GM12878 (cell line): ENCODE data around the gene SLF1. TPM values are rescaled to one million over a fixed set of nuclear protein-coding genes. Genes with fewer than 3 reads are reported as not detected.

ENCODE experiments used
- ATAC-seq: fragments of 200-7000 bp; cut with Tn5 transposase; 3 replicates; pipeline ENCODE4 v1.9.1; 2020; ENCODE audit warnings: mild to moderate bottlenecking, moderate library complexity
- BruUV-seq: library from RNA; stranded (reverse); fragments of 400-500 nt; replicated peaks from 2 replicates; lab custom pipeline; 2021; lab: Mats Ljungman, UMichigan
- CTCF ChIA-PET: fragments of 300-600 bp; sonication (Branson Sonifier 250); formaldehyde crosslinking; extraction: SDS; loops from one replicate; lab custom pipeline; 2021; ENCODE audit warnings: inconsistent platforms; lab: Yijun Ruan, JAX
- POLR2A ChIA-PET: fragments of 350-600 bp; formaldehyde crosslinking; extraction: SDS; loops from one replicate; lab custom pipeline; 2021; ENCODE audit warnings: inconsistent platforms; lab: Charles Lee
- RAD21 ChIA-PET: fragments of 300-600 bp; sonication (Branson Sonifier 250); formaldehyde crosslinking; loops from one replicate; lab custom pipeline; 2023; ENCODE audit warnings: antibody characterized with exemption; ENCODE audit not compliant: unreplicated experiment; lab: Charles Lee
- SMC1A ChIA-PET: fragments of 300-600 bp; sonication (Branson Sonifier 250); formaldehyde crosslinking; loops from one replicate; lab custom pipeline; 2023; ENCODE audit not compliant: unreplicated experiment, uncharacterized antibody; lab: Charles Lee
- DNase-seq: peaks from one replicate; pipeline ENCODE4 v3.0.0-alpha.2; 2011; ENCODE audit warnings: low read depth, low spot score
- FAIRE-seq: peaks from 3 replicates; lab custom pipeline; 2011; peaks lifted over from hg19 to GRCh38; lab: Jason Lieb, UNC
- H2AFZ ChIP-seq: 2 replicates; pipeline ENCODE4 v1.6.0; 2011; ENCODE audit warnings: low read depth, low read length, control low read depth; ENCODE audit not compliant: control insufficient read depth
- H3K27ac ChIP-seq: 2 replicates; pipeline ENCODE4 v1.5.1; 2011; ENCODE audit warnings: control low read depth; ENCODE audit not compliant: control insufficient read depth, insufficient read depth
- H3K27me3 ChIP-seq, 2 experiments: replicated peaks in 1 of 2; 2 replicates each; pipeline versions ENCODE4 v1.6.0 to v1.6.1; 2011; ENCODE audit warnings: low read length in 1 of 2; ENCODE audit not compliant: control insufficient read depth in 2 of 2, insufficient read depth in 2 of 2
- H3K36me3 ChIP-seq, 2 experiments: 2 replicates each; pipeline ENCODE4 v1.5.1; 2011; ENCODE audit warnings: low read length in 1 of 2; ENCODE audit not compliant: control insufficient read depth in 2 of 2, insufficient read depth in 2 of 2
- H3K4me1 ChIP-seq: 2 replicates; pipeline ENCODE4 v1.6.1; 2011; ENCODE audit warnings: mild to moderate bottlenecking, low read length, moderate library complexity, mixed read lengths; ENCODE audit not compliant: control insufficient read depth, insufficient read depth
- H3K4me2 ChIP-seq: 2 replicates; pipeline ENCODE4 v1.6.0; 2011; ENCODE audit warnings: control low read depth; ENCODE audit not compliant: control insufficient read depth, insufficient read depth
- H3K4me3 ChIP-seq: fragments of 200-600 bp; sonication (generic); 2 replicates; pipeline ENCODE4 v1.5.1; 2016
- H3K79me2 ChIP-seq: 2 replicates; pipeline ENCODE4 v1.6.0; 2011; ENCODE audit warnings: low read length; ENCODE audit not compliant: control insufficient read depth, insufficient read depth
- H3K9ac ChIP-seq: 2 replicates; pipeline ENCODE4 v1.8.0; 2011; ENCODE audit warnings: low read length, control low read depth, mixed read lengths; ENCODE audit not compliant: control insufficient read depth, insufficient read depth
- H3K9me3 ChIP-seq: replicated peaks from 3 replicates; pipeline ENCODE4 v1.5.1; 2011; ENCODE audit warnings: mild to moderate bottlenecking, low read length; ENCODE audit not compliant: control insufficient read depth, insufficient read depth
- H4K20me1 ChIP-seq: 2 replicates; pipeline ENCODE4 v1.6.0; 2011; ENCODE audit not compliant: control insufficient read depth, insufficient read depth
- CEBPZ ChIP-seq: fragments of 150-350 bp; IDR thresholded peaks from 2 replicates; pipeline ENCODE4 v1.6.1; 2016; ENCODE audit warnings: low read depth, low read length
- HCFC1 ChIP-seq: fragments of 150-350 bp; IDR thresholded peaks from 2 replicates; pipeline ENCODE4 v1.6.1; 2014; ENCODE audit warnings: low read length
- KAT2A ChIP-seq: conservative IDR thresholded peaks from 2 replicates; pipeline ENCODE4 v1.6.1; 2011; ENCODE audit warnings: low read depth, low read length; ENCODE audit not compliant: control insufficient read depth
- MTA2 ChIP-seq: fragments of 450-650 bp; IDR thresholded peaks from 2 replicates; pipeline ENCODE4 v1.6.1; 2016; ENCODE audit warnings: low read depth, mild to moderate bottlenecking, moderate library complexity
- TBL1XR1 ChIP-seq: IDR thresholded peaks from 2 replicates; pipeline ENCODE4 v1.6.1; 2012; ENCODE audit warnings: low read depth, low read length, improper control_type of control experiment
- ZNF207 ChIP-seq: fragments of 450-650 bp; IDR thresholded peaks from 2 replicates; pipeline ENCODE4 v1.6.1; 2014; ENCODE audit warnings: antibody characterized with exemption, mild to moderate bottlenecking, borderline replicate concordance
- ZNF24 ChIP-seq: fragments of 450-650 bp; IDR thresholded peaks from 2 replicates; pipeline ENCODE4 v1.6.1; 2017; ENCODE audit warnings: antibody characterized with exemption, mild to moderate bottlenecking
- WGBS: methylation state at CpG from one replicate; pipeline ENCODE4 v1.1.6; 2016; ENCODE audit warnings: low lambda C conversion rate; ENCODE audit not compliant: insufficient replicate concordance, insufficient coverage; ENCODE audit errors: missing lambda C conversion rate; 5-methylcytosine and 5-hydroxymethylcytosine counted together
- in situ Hi-C: fragments of 300-500 bp; cut with MboI; formaldehyde crosslinking; loops from 9 replicates; pipeline ENCODE4 v1.14.3; 2018; ENCODE audit warnings: mixed read lengths
- intact Hi-C: fragments of 100-400 bp; cut with micrococcal nuclease; formaldehyde crosslinking; loops from one replicate; pipeline ENCODE4 v1.14.2; 2022; ENCODE audit not compliant: unreplicated experiment
- polyA plus RNA-seq, 11 experiments: library from polyadenylated mRNA; depleted of rRNA in 4 of 11; unstranded in 6 of 11; stranded (reverse) in 5 of 11; fragments of >200 nt; fragmentation: Nextera tagmentation in 4 of 11; fragmentation: Illumina TruSeq in 1 of 11; extraction: Ambion mirVana in 4 of 11; extraction: Trizol in 1 of 11; gene quantifications; 1 replicate in 1 of 11; 2 replicates in 10 of 11; pipeline versions ENCODE4 v1.2.1 to v1.2.3, GENCODE V29; 2011 to 2016; ENCODE audit warnings: inconsistent platforms in 2 of 11, missing spikeins in 2 of 11, low read depth in 1 of 11
- total RNA-seq, 4 experiments: library from RNA; depleted of rRNA in 3 of 4; stranded (reverse); fragments of >200 nt in 3 of 4; fragmentation: Illumina TruSeq in 1 of 4; extraction: Trizol in 1 of 4; gene quantifications; 2 replicates each; pipeline versions ENCODE4 v1.2.1 to v1.2.3, GENCODE V29; 2013 to 2021

SLF1 gene
- total and polyA plus RNA-seq, 10 of the 15 experiments (the other 5 are each of a cell fraction or from before 2014, with no cell fraction given), result 8.1 to 27.0 (median 13.4) TPM

GRCh38 chr5:94672746-94673145 lies 54.3 kb downstream of the SLF1 start:
- no peak for TF ChIP-seq ZNF207
- no peak for TF ChIP-seq KAT2A
- TF ChIP-seq CEBPZ, result no peak
- no peak for TF ChIP-seq ZNF24
- TF ChIP-seq MTA2, result no peak
- TF ChIP-seq TBL1XR1, result no peak
- TF ChIP-seq HCFC1, result no peak
- Histone ChIP-seq H3K9ac (no peak overlapping the region), H3K4me1 (no peaks in the 10 kb centered on the region), H3K9me3 (no peaks in the 10 kb centered on the region), H3K27ac (no peak overlapping the region), H2AFZ (no peak overlapping the region), H3K27me3 (no peaks in the 10 kb centered on the region), H4K20me1 (no peaks in the 10 kb centered on the region), H3K4me3 (no peak overlapping the region), H3K36me3 (peaks cover 2 to 4% of the 10 kb centered on the region in 2 experiments; a peak in 1 of 4 replicates), H3K4me2 (no peak overlapping the region), H3K79me2 (no peaks in the 10 kb centered on the region)
- ChIA-PET RAD21 (no interaction called here), SMC1A (interaction anchor here (1.6 kb wide), 1 partner anchor 148 kb away, joined by 5 read pairs; no protein-coding TSS in a partner anchor), POLR2A (interaction anchor here (0.6 kb wide), 1 partner anchor 613 kb away, joined by 3 read pairs; no protein-coding TSS in a partner anchor), CTCF (interaction anchor here (1.0 to 2.4 kb wide), 4 partner anchors 10 to 148 kb away, joined by 3 to 7 read pairs (median 4); no protein-coding TSS in a partner anchor)
- ATAC-seq (no peak), DNase-seq (no peak), FAIRE-seq (no peak)
- BruUV-seq, result no TSS peak
- 95% methylated on average over 1 of the region's 1 CpG for WGBS
- in situ Hi-C loops (no loop called here), intact Hi-C loops (no loop called here)
